Measurements from ENCODE around the gene HMGXB3.

The HMGXB3 gene

DNA sequence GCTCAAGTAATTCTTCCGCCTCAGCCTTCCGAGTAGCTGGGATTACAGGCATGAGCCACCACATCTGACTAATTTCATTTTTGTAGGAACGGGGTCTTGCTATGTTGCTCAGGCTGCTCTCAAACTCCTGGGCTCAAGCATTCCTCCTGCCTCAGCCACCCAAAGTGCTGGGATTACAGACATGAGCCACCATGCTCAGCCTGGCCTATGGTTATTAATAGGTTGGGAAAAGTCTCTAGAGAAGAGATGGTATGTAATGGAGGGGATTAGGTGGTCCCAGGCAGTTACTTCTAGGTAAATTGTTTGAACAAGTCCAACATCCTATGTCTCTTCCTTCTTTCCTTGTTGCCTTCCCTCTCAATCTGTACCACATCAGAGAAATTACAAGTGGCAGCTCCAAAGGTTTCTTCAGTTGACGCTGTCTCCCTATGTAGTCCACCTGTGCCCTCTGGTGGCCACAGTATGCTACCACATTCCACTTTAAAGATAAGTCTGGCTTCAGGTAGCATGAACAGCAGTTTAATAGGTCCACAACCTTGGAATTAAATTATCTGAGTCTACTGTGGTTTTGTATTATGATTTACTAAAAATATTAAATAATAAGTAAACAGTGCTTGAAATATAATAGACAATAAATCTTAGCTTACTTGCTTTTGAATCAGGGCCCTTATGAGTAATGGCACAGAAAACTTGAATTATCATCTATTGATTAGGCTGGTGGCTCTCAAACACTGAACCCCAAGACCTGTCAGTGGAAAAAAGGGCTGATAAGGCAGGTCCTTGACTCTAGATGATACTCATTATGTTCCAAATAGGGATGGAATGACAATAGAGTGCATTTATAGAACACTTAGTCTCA lies 9.8 kb upstream of the HMGXB3 start:
- peak; percentile 29 to 55 for DNase-seq (ENCODE audit: low read depth in 2 of 2)

DNA sequence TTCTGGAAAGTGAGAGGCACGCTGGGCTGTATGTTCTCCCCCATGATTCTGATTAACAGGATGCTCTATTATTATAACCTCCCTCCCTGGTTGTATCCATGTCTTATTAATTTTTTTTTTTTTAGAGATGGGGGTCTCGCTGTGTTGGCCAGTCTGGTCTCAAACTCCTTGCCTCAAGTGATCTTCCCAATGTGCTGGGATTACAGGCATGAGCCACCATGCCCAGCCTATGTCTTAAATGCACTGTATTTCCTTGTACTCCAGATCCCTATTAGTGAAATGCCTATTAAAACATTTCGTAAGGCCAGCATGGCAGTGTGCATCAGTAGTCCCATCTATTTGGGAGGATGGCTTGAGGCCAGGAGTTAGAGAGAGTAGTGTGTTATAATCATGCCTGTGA lies 7.1 kb upstream of the HMGXB3 start:
- no peak for DNase-seq (ENCODE audit: low read depth in 2 of 2)

DNA sequence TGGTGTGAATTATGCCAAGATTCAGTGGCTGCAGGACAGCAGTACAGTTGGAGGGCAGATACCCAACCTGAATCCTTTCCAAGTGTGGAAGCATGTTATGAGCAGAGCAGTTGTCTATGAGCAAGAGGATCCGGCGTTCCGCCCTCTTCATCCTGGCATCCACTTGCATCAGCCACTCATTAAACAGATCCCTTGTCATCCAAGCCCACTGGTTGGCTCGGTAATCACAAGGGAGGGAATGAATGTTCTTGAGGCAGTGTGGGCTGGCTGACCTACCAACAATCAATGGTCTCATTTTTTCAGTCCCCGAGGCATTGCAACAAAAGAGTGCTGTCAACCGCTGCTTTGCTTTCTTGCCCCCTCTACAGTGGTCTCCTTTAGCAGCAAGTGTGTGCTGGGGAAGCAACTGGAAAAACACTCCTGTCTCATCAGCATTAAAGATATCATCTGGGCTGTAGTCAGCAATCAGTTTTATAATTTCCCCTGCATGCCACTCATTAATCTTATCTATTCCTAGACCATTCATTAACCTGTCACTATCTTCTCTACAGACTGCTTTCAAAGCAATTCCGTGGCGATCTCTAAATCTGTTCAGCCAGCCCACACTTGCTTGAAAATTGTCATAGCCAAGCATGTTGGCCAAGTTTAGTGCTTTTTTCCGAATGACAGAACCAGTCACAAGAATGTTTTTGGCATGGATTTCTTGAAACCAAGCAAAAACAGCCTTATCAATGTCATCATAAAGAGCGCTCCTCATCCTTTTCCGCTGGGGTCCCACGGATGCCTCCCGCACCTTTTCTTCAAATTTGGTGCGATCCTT lies 4.9 kb upstream of the HMGXB3 start:
- no peak for DNase-seq (ENCODE audit: low read depth in 2 of 2)

DNA sequence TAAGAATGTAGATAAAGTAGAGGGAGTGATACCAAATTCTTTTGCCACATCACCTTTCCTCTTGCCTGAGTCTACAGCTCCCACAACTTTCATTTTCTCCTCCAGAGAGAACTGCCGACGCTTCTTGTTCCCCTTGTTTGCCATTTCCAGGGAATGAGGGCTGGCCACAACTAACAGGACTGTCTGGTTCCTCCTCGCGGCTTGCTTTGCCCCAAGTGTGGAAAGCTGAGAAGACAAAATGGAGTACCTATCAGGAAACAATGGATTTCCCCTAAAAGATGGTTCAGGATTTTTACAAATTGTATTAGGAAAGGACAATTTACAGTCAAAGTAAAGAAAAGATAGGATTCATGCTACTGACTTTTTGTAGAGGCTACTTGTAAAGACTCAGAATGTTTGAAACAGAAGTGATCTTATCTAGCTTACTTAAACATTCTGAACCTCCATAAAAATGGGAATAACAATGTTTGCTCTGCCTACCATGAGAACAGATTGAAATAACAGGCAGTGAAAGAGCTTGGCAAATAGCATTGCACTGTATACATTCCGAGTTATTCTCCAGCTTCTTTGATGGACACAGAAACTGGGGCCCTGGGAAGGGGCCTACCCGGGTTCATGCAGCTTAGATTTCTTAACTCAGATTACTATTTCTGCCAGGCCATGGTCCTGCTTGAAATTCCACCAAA lies 4.2 kb upstream of the HMGXB3 start:
- DNase-seq (ENCODE audit: low read depth in 2 of 2): no peak

DNA sequence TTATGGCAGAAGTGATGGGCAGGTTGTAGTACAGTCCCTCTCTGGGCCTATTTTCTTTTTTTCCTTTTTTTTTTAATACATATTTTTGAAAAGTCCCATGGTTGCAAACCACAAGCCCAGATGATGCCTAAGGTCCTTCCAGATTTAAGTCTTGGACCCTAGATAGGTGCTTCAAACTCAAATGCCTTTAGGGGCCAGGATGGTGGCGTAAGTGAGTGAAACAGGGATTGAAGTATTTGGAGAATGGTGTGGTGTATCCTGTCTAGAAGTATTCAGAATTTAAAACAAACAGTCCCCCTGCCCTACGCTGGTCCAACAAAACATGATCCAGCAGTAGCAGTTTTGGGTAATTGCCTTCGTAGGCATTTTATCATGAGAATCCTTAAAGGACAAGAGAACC lies 2.3 kb upstream of the HMGXB3 start:
- DNase-seq (ENCODE audit: low read depth in 2 of 2): no peak

DNA sequence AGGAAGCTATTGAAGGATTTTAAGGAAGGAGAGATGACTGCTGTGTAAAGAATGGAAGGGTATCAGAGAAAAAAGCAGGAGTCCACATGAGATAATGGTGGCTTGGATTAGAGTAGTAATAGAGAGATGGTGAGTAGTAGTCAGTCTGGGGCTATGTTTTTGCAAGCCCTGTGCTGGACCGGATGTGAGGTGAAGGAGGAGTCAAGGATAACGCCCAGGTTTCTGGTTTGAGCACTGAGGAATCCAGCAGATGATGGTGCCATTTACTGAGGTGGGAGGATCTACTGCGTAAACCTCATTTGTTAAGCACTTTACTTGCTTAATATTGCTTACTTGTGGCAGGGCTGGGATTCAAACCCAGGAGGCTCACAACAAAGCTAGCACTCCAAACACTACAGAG lies 1.2 kb upstream of the HMGXB3 start:
- no peak for DNase-seq (ENCODE audit: low read depth in 2 of 2)

DNA sequence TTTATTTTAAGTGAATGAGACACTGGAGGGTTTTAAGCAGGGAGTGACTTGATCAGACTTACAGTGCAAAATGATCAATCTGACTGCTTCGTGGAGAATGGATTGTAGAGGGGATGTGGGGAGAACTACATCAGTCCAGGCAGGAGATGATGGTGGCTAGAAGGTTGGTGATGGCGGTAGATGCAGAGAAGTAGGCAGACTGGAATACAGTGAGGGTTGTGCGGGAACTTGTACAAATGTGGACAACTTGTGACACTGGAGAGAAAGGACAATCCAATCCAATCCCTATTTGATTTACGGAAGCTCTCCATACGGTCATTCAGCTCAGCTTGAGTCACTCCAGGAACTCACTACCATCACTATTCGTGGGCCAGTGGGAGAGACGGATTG lies 678 bp upstream of the HMGXB3 start:
- DNase-seq (ENCODE audit: low read depth in 2 of 2): no peak

DNA sequence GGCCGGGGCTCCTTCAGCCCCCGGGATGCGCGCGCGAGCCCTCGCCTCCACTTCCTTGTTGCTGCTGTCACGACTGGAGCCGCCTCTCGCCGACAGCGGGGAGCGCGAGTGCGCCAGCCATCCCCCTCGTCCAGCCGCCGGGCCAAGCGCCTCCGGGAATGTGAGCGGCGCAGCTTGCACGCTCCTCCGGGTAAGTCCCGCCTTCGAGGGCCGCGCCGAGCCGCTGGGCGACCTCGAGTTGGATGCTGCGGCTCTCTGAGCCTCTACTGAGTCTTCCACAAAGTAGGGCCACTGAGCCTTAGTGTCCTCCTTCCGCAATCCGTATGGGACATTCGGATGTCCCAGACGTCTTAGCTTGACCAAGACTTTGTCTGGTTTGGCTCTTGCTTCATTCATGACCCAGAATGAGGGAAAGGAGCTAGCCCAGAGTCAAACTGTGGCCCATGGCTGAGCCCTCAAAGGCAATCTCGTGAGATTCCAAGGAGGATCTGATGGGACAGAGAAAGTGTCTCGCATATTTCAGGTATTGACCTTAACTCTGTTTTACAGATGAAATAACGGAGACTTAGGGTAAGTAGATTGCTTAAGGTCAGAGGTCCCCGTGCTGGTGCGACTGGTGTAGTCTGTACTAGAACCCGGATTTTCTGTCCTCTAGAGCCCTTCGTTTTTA lies 586 bp downstream of the HMGXB3 start:
- peak in 1 of 2 donors; percentile 30 for DNase-seq (ENCODE audit: low read depth in 2 of 2)

DNA sequence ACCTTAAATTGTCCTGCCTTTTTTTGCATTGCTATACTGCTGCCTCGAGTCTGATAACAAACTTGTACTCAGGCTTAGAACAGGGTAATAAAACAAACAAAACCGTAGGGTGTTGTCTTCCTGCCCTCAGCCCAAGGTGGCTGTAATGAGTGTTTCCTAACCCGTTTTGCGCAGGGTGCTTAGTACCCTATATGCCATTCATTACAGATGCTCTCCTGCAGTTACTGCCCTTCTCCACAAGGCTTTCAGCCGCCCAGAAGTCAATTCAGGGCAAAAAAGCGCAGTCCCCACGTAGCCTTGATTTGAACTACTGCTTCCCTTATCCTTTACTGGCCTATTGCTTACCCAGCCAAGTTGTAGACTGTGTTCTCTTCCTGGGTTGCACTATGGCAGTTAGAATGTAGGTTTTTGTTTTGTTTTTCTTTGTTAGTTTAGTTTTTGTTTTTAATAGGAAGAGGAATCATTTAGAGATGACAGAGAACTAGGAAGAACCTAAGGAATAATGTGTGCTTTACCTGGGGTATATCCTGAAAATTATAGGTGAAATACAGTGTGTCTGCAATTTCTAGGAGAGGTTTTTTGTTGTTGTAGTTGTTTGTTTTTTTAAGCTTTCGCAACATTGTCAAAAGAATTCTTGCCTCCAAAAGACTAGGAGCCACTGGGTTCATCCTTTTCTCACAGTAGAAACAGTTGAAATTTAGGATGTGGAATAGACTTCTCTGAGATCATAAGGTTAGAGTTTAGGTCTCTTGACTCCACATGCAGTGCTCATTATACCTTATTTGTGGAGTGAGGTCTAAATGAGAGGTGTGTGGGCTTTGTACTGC lies 1.3 kb downstream of the HMGXB3 start:
- peak; percentile 42 to 49 for DNase-seq (ENCODE audit: low read depth in 2 of 2)

DNA sequence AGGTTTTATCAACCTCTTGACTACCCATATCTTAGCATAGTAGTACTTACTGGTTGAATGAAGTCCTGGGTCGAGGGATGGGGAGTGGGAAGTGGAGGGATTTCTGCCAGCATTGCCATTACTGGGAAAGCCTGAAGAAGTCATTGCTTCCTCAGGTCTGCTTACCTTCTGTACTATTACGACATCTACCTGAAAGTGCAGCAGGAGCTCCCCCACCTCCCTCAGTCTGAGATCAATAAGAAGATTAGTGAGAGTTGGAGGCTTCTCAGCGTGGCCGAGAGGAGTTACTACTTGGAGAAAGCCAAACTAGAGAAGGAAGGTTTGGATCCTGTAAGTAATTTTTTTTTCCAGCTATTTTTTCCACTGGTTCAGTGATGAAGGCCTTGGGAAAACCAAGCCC lies 5.8 kb downstream of the HMGXB3 start:
- no peak for DNase-seq (ENCODE audit: low read depth in 2 of 2)

DNA sequence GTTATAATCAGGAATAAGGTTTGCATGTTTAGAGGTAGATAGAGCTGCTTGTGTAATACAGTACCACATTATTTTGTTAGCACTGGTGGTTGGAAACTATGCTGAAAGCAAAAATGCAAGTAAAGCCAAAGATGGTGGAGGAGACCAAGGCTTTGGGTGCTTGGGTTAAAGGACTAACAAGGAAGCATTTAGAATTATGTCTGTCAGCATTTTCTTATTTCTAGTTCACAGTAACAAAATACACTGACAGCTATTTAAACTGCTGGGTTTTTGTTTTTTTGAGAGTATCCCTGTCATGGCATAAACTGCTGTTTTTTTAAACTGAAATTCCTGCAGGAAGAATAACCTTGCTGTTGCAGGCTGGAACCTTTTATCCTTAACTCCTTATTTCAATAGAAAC lies 6.5 kb downstream of the HMGXB3 start:
- DNase-seq (ENCODE audit: low read depth in 2 of 2): no peak

DNA sequence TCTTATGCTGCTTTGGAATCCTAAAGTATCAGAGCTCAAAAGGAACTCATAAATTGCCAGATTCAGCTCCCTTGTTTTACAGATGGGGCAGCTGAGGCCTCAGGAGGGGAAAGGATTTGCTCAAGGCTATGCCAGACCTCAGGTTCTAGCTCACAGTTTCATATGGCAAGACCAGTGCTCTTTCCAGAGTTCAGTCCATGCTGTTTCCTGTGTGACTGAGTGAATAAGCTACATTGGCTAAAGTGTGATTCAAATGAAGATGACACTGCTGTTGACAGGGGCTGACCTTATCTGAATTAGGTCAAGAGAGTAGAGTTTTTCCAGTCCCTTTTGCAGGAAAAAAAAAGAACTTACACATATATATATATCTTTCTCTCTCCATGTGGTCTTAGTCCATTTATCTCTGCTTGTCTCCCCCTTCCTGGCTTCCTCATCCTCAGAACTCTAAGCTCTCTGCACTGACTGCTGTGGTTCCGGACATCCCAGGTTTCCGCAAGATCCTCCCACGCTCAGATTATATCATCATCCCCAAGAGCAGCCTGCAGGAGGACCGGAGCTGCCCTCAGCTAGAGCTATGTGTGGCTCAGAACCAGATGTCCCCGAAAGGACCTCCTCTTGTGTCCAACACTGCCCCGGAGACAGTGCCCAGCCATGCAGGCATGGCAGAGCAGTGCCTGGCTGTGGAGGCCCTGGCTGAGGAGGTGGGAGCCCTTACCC lies 9.3 kb downstream of the HMGXB3 start:
- DNase-seq (ENCODE audit: low read depth in 2 of 2): no peak

DNA sequence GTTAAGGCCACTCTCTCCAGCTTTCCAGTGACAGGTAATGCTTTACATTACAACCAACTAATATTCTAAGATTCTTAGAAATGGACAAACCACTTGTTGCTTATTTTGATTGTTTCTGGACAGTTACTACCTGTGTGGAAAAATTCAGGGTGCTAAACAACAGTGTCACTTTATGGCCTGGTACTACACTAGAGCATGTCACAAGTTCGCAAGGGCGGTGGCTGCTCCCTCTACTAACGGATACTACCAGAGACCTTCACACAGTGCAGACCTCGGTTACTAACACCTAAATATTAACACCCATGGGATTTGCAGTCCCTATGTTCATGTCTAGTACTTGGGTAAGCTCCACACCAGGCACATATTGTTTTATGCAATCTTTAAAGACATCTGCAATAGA lies 13.4 kb downstream of the HMGXB3 start:
- DNase-seq (ENCODE audit: low read depth in 2 of 2): no peak

DNA sequence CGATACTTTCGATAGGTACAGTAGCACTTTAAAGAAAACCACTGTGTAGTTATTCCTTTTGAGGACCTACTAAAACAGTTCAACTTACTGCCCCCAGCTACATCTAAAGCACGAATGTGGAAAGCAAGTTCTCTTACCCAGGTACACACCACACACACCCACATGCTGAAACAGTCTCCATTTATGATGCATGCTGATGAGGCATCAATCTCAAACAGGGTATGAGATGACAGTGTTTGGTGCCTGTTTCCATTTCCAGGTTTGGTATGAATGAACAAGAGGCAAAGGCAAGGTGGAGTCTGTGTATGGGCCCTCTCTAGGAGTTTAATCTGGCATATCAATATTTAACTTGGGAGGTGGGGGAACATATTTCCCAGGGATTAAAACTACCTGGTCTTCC lies 13.9 kb downstream of the HMGXB3 start:
- no peak for DNase-seq (ENCODE audit: low read depth in 2 of 2)

DNA sequence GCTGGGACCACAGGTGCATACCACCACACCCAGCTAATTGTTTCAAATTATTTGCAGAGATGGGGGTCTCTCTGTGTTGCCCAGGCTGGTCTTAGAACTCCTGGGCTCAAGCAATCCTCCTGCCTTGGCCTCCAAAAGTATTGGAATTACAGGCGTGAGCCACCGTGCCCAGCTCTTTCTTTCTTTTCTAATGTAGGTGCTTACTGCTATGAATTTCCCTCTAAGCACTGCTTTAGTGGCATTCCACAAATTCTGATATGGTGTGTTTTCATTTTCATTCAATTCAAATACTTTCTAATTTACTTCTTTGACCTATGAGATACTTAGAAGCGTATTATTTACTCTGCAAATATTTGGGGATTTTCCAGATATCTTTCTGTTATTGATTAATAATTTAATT lies 14.9 kb downstream of the HMGXB3 start:
- DNase-seq (ENCODE audit: low read depth in 2 of 2): no peak

DNA sequence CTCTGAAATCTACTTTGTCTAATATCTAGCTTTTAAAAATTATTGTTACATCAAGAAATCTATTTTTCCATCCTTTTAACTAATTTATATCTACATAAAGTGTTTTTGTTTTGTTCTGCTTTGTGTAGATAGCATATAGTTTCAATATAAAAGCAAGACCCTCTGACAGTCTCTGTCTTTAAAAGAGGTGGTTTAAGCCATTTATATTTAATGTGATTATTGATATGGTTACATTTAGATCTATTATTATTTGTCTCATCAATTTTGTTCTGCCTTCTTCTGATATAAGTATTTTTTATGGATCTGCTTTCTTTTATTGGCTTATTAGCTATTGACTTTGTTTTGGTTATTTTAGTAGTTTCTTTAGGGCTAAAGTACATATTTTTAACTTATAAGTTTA lies 16.0 kb downstream of the HMGXB3 start:
- DNase-seq (ENCODE audit: low read depth in 2 of 2): no peak

DNA sequence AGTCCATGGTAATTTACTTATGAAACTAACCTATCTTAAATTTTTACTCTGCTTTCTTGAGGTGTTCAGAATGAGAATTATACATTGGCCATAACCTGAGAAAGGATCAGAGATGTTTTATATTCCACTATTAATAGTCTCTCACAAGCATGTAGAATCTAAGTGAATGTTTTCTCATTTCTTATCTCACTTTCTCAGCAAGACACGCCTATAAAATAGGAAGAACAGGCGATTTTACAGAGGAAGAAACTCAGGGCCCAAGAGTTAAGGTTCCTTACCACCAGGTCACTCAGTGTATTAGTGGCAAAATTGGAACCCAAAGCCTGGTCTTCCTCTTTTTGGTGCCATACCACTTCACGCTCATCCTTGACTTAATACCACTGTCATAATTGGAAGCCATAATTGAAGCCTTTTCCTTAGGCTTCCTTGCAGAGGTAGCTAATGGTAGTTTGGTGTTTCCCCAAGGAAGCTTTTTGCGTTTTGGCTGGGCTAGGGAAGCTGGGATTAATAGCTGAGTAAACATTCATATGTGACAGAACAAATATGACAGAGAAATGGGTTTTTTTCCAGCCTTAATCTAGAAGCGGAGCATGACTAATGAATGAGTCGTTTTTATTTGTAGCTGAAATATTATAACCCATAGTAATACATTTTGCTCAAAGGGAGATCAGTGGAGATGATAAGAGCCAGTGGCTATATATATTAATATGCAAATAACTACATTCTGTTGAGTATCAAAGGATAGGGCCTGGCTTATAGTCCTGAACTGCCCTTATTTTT lies 16.9 kb downstream of the HMGXB3 start:
- DNase-seq (ENCODE audit: low read depth in 2 of 2): no peak

DNA sequence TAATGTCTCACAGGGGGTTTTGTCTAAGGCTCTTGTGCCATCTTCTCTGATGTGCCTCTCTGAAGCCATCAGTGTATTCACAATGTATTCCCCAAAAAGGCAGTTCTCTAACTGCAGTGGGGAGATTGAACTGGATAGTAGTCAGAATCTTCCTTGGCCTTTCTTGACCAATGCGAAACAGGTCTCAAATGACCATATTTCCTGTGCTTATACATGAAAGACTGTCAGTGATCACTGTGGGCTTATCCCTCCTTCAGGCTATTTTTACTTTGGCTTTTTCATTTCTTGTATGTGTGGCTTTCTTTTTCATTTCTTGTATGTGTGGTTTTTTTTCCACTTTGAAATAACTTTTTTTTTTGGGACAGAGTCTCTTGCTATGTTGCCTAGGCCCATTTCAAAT lies 19.7 kb downstream of the HMGXB3 start:
- no peak for DNase-seq (ENCODE audit: low read depth in 2 of 2)

DNA sequence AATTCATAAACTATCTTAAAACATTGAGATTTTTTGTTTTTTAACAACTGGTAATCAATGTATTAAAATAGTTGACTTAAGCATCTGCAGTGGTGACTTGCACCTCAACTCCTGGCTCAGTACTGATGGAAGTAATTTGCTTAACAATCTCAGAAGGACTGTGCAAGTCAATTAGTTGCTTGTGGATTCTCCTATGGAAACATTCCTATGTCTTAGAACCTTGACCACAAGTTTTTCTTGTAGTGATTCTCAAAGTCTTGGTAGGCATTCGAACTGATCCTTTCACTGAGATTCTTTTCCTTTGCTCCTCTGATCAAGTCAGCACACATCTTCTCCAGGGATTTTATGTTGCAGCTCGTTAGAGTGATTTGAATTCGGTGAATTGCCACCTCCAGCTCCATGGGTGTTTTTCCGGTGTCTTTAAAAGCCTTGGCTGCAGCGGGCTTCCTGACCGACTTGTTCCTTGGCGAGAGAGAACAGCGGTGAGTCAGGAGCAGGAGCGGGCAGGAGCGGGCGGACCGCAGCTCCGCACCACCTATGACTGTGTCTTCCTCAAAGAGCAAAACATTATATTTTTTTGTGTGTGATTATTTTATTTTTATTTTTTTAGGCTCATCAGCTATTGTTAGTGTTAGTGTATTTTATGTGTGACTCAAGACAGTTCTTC lies 21.1 kb downstream of the HMGXB3 start:
- DNase-seq (ENCODE audit: low read depth in 2 of 2): no peak
